C4-2B (cell line): ENCODE measurements around the gene FAHD1.

ENCODE experiments used
- CTCF ChIP-seq: fragments of 450-650 bp; conservative IDR thresholded peaks from 2 replicates; pipeline ENCODE4 v1.5.1; 2017; ENCODE audit warnings: mild to moderate bottlenecking
- ZFX ChIP-seq: fragments of 450-650 bp; IDR thresholded peaks from 2 replicates; pipeline ENCODE4 v1.6.1; 2017

- TF ChIP-seq ZFX (no peak), CTCF (no peak)
These were observed 9.8 kb upstream of the FAHD1 start for GRCh38 chr16:1817276-1817589.
